ENCODE measurements around the gene DNASE2B. TPM values are rescaled to one million over a fixed set of nuclear protein-coding genes. Genes with fewer than 3 reads are reported as not detected.
A peak's percentile ranks its signal among the peaks of the same experiment; 100 is the strongest.

DNASE2B gene, protein sequence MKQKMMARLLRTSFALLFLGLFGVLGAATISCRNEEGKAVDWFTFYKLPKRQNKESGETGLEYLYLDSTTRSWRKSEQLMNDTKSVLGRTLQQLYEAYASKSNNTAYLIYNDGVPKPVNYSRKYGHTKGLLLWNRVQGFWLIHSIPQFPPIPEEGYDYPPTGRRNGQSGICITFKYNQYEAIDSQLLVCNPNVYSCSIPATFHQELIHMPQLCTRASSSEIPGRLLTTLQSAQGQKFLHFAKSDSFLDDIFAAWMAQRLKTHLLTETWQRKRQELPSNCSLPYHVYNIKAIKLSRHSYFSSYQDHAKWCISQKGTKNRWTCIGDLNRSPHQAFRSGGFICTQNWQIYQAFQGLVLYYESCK
- total RNA-seq, result not detected

- no peak for ATAC-seq
Measured at GRCh38 chr1:84398175-84399155, at the start of gene DNASE2B. TSS of gene DNASE2B (plus strand) at chr1:84398484. CDS start at chr1:84398565, 81 bp downstream.

GRCh38 chr1:84348759-84349158 lies 49.5 kb upstream of the DNASE2B start:
- ATAC-seq, result no peak

GRCh38 chr1:84350104-84350503 lies 48.2 kb upstream of the DNASE2B start:
- no peak for ATAC-seq

GRCh38 chr1:84350550-84350949 lies 47.7 kb upstream of the DNASE2B start:
- no peak for ATAC-seq

DNA sequence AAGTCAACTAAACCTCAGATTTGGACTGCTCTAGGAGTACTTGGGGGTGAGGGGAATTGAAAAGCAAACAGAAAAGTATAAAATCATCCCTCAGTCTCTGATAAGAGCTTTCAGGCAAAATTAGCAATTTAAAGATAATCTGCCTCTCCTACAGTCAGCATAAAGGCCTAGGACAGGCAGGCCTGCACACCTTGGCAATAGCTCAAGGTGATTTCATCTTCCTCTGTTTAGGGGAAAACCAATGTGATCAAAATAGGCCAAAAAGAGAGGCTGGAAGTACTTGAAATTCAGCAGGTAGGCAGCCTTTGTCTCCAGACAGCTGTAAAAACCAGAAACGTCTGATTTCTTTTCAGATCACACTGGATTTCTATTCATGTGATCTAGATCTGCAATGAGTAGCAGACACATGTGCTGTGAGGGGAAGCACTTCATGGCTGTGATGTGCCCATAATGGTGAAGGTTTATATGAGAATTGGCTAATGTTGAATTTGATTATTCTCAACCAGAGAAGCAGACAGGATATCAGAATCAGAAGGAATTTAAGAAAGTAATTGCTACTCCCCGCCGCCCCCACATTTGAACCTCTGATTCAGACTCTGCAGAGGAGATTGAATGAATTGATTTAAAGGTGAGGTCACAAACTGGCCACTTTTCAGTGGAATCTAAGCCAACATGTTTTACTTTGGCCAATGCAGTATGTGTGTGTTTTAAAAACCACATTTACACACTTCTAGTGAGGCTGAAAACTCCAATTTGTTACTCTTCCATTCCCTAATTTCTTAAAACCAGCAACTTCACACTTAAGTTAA lies 45.8 kb upstream of the DNASE2B start:
- ATAC-seq, result no peak

GRCh38 chr1:84353695-84354094 lies 44.6 kb upstream of the DNASE2B start:
- ATAC-seq, result no peak

- ATAC-seq, result no peak
Measured at GRCh38 chr1:84355556-84355955, 42.7 kb upstream of the DNASE2B start.

DNA sequence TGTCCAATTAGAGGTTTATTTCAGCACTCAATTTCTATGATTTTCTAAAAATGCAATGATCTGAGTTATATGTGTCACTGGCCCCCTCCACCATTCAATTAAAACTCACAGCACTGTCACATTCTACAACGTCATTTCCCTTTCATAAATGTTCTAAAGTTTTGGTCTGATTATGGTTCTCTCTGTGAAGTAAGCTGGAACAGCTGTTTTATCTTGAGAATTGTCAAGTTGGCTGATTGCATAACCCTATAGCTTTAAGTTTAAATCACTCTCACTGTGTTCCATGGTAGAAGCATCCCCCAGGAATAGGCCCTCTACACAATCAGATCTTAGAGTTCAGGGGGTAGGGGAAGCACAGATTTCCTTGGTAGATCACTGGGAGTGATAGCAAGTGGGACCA lies 41.4 kb upstream of the DNASE2B start:
- ATAC-seq, result no peak

GRCh38 chr1:84358695-84359094 lies 39.6 kb upstream of the DNASE2B start:
- no peak for ATAC-seq

GRCh38 chr1:84360316-84360715 lies 38.0 kb upstream of the DNASE2B start:
- ATAC-seq, result no peak

DNA sequence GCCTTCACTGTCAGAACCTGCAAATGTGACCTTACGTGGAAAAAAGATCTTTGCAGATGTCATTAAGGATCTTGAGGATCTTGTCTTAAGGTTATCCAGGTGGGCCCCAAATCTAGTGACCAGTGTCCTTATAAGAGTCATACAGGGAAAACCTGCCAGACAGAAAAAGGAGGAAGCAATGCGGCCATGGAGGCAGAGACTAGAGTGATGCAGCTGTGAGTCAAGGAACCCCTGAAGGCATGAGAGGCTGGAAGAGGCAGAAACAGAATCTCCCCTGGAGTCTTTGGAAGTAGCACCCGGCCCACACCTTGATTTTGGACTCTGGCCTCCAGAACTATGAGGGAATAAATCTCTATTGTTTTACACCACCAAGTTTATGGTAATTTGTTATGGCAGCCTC lies 36.5 kb upstream of the DNASE2B start:
- peak; percentile 79 for ATAC-seq

GRCh38 chr1:84363019-84363418 lies 35.3 kb upstream of the DNASE2B start:
- no peak for ATAC-seq

DNA sequence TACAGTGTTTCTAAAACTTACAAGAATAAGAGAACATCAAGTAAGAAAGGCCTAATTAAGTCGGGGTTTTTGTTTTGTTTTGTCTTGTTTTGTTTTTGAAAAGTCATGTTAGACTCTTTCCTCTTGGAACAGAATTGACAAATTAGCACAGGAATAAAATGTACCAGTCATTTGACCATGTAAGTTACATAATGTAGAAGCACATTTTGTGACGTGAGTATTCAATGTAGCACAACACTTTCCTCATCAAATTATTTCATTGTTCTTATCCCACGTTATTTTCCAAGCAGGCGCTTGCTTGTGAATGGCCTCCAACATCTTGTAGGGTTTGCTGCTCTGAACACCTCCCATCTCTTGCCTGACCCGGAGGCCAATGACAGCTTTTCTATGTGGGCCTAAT lies 34.7 kb upstream of the DNASE2B start:
- no peak for ATAC-seq

DNA sequence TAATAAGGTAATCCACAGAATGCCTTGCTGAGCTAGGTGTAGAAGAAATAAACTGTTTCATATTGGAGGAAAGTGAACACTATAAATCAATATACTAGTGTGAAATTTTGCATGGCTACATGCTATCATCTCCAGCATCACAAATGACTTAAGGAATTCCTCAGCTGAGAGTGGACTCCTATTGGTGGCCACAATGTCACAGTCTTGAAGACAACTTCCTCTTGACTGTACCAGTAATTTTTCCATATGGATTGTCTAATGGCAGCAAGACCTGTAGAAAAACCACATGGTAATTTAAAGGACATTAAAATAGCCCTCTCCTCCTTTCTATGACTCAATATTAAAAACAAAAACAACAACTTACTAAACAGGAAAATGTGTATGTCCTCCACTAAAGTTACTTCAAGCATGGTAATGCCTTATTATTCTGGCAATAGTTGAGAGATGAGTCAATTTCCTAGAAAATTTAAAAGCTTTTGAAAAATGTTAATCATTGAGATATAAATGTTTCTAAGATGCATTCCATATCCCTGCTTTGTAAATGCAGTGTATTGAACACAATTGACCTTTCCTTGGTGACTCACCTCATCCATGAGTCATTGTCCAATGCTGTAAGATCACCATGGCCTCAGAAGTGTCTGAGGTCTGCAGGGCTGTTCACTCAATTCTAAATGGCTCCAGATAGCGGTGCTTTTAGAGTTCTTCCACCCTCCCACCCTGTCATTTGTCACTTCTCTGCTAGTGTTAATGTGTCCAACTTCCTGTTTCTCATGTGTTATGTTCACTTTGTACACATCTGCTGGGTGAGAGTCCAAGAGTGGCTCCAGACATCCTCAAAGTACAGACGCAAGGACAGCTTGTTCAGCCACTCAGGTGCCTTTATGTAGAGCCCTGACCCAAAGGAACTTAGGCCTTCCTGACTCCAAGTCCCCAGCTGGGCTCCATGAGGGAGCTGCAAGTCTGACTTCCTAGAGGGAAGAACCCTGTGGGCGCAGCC lies 32.8 kb upstream of the DNASE2B start:
- ATAC-seq, result peak; percentile 78

GRCh38 chr1:84366786-84367185 lies 31.5 kb upstream of the DNASE2B start:
- ATAC-seq, result no peak

DNA sequence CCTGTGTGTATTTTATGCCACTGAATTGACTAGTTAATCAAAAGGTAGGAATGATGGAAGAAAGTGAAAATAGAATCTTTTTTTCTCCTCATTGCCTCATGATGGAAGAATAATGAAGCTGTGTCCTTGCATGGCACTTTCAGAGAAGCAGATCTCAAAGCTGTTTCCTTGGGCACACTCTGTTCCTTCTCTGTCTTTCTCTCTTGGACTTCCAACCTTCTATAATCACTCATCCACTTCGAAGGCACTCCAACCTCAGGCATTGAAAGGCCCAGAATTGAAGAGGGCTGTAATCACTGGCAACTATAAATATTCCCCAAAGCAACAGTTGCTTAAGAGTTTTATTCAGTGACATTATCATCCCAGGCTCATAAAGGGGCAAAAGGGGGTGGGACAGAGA lies 31.1 kb upstream of the DNASE2B start:
- ATAC-seq, result no peak

DNA sequence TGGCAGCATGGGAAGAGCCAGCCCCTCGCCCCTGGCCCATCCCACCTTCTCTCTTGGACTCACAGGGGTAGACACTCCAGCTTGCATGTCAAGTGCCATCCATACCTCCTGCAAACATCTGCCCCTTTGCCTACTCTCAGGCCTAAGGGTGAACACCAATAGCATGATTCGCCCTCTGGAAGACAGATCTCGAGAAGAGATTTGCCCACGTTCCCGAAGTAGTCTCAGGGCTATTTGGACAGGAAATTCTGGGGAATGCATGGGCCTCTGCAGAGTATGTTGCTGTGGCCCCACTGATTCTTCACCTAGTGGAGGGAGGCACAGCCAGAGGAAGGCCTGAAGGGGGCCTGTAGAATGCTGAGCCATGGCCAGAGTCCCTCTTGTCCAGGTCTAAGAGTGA lies 29.8 kb upstream of the DNASE2B start:
- no peak for ATAC-seq

DNA sequence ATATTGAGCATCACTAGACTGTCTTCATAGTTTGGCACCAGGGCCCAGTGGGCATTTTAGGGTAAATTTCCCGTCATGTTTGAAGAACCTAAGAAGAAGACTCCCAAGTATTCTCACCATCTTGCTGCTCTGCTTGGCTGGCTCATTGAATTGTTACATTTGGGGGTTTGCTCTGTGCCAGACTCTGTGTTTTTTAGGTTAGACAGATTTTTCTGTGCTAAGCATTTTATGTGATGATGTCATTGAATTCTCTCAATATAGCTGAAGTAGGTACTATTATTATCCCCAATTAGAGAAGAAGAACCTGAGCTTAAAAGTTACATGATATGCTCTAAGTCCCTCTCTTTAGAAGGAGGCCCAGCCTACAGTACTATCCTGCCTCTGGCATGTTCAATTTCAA lies 28.0 kb upstream of the DNASE2B start:
- no peak for ATAC-seq

GRCh38 chr1:84370831-84371394 lies 27.4 kb upstream of the DNASE2B start:
- ATAC-seq, result no peak

GRCh38 chr1:84373436-84374141 lies 24.7 kb upstream of the DNASE2B start:
- ATAC-seq, result no peak
